CD14-positive monocyte (primary cell): ENCODE results near the gene COLEC11. TPM values are rescaled to one million over a fixed set of nuclear protein-coding genes. Genes with fewer than 3 reads are reported as not detected.

Experiments
- DNase-seq, 3 donors: peaks; one replicate each; pipeline ENCODE4 v3.0.0-alpha.2; 2011 to 2022
- H2AFZ ChIP-seq: 2 replicates; pipeline ENCODE4 v1.6.0; 2012; ENCODE audit warnings: mild to moderate bottlenecking, low read depth, low read length, inconsistent platforms; ENCODE audit not compliant: insufficient read depth, poor library complexity, severe bottlenecking
- H3K27ac ChIP-seq, 2 donors: 1 replicate in 1 of 2; 2 replicates in 1 of 2; pipeline ENCODE4 v1.5.1; 2012 to 2013; ENCODE audit warnings: low read length in 2 of 2, control low read depth in 1 of 2, inconsistent platforms in 1 of 2, low read depth in 1 of 2, mild to moderate bottlenecking in 1 of 2
- H3K27me3 ChIP-seq, 2 donors: one replicate each; pipeline versions ENCODE4 v1.6.0 to v1.6.1; 2011 to 2013; ENCODE audit warnings: low read length in 2 of 2; ENCODE audit not compliant: control insufficient read depth in 2 of 2, insufficient read depth in 2 of 2
- H3K36me3 ChIP-seq, 2 donors: replicated peaks in 1 of 2; 1 replicate in 1 of 2; 2 replicates in 1 of 2; pipeline versions ENCODE4 v1.5.1 to v1.6.1; 2012 to 2013; ENCODE audit warnings: low read length in 2 of 2, control low read depth in 1 of 2, inconsistent platforms in 1 of 2, mild to moderate bottlenecking in 1 of 2; ENCODE audit not compliant: insufficient read depth in 2 of 2, control insufficient read depth in 1 of 2
- H3K4me1 ChIP-seq, 2 donors: 1 replicate in 1 of 2; 2 replicates in 1 of 2; pipeline versions ENCODE4 v1.5.1 to v1.6.1; 2012 to 2013; ENCODE audit warnings: low read length in 2 of 2, control low read depth in 1 of 2, inconsistent platforms in 1 of 2, mild to moderate bottlenecking in 1 of 2, moderate library complexity in 1 of 2; ENCODE audit not compliant: insufficient read depth in 2 of 2, control insufficient read depth in 1 of 2
- H3K4me2 ChIP-seq: replicated peaks from 2 replicates; pipeline ENCODE3; 2012; ENCODE audit warnings: low read length, moderate library complexity, mild to moderate bottlenecking; ENCODE audit not compliant: poor library complexity, severe bottlenecking; ENCODE audit errors: extremely low read depth
- H3K4me3 ChIP-seq, 3 experiments: fragments of 200-600 bp in 1 of 3; sonication (generic) in 1 of 3; replicated peaks in 1 of 3; 1 replicate in 2 of 3; 2 replicates in 1 of 3; pipeline ENCODE4 v1.5.1; 2011 to 2013; ENCODE audit warnings: low read length in 3 of 3, mild to moderate bottlenecking in 3 of 3, control low read depth in 2 of 3, low read depth in 2 of 3, inconsistent platforms in 1 of 3, moderate library complexity in 1 of 3
- H3K79me2 ChIP-seq: 2 replicates; pipeline ENCODE4 v1.6.0; 2012; ENCODE audit warnings: mild to moderate bottlenecking, control low read depth, inconsistent platforms, low read length, moderate library complexity; ENCODE audit not compliant: insufficient read depth
- H3K9ac ChIP-seq: 2 replicates; pipeline ENCODE4 v1.6.0; 2017; ENCODE audit warnings: low read length, mild to moderate bottlenecking; ENCODE audit not compliant: insufficient read depth, poor library complexity, severe bottlenecking
- H3K9me3 ChIP-seq, 2 donors: replicated peaks in 1 of 2; 1 replicate in 1 of 2; 2 replicates in 1 of 2; pipeline versions ENCODE4 v1.5.1 to v1.6.1; 2012 to 2013; ENCODE audit warnings: low read length in 2 of 2, control low read depth in 1 of 2; ENCODE audit not compliant: control insufficient read depth in 1 of 2, insufficient read depth in 1 of 2
- H4K20me1 ChIP-seq: 2 replicates; pipeline ENCODE4 v1.6.0; 2012; ENCODE audit warnings: mild to moderate bottlenecking, low read length, control low read depth, moderate library complexity; ENCODE audit not compliant: insufficient read depth
- H3K27ac Mint-ChIP-seq, 7 donors: one replicate each; pipeline ENCODE4 v1.8.0; 2020; ENCODE audit warnings: mild to moderate bottlenecking in 7 of 7, mixed read lengths in 7 of 7, moderate library complexity in 6 of 7, inconsistent platforms in 2 of 7
- H3K27me3 Mint-ChIP-seq, 3 donors: one replicate each; pipeline ENCODE4 v1.8.0; 2021 to 2022; ENCODE audit warnings: low read depth in 3 of 3, mild to moderate bottlenecking in 3 of 3, mixed read lengths in 3 of 3, moderate library complexity in 3 of 3, inconsistent platforms in 1 of 3
- H3K36me3 Mint-ChIP-seq, 2 donors: one replicate each; pipeline ENCODE4 v1.8.0; 2020; ENCODE audit warnings: mixed read lengths in 2 of 2, inconsistent platforms in 1 of 2, mild to moderate bottlenecking in 1 of 2
- H3K4me1 Mint-ChIP-seq: one replicate; pipeline ENCODE4 v1.8.0; 2020; ENCODE audit warnings: mild to moderate bottlenecking, mixed read lengths
- H3K4me3 Mint-ChIP-seq, 2 donors: one replicate each; pipeline ENCODE4 v1.8.0; 2020; ENCODE audit warnings: mild to moderate bottlenecking in 2 of 2, mixed read lengths in 2 of 2, moderate library complexity in 1 of 2
- H3K9me3 Mint-ChIP-seq, 7 donors: one replicate each; pipeline ENCODE4 v1.8.0; 2020 to 2022; ENCODE audit warnings: mixed read lengths in 7 of 7, mild to moderate bottlenecking in 6 of 7, moderate library complexity in 6 of 7, inconsistent platforms in 2 of 7
- WGBS: methylation state at CpG from one replicate; pipeline ENCODE4 v1.1.5; 2013; ENCODE audit warnings: missing lambda C conversion rate; ENCODE audit not compliant: insufficient coverage; 5-methylcytosine and 5-hydroxymethylcytosine counted together
- intact Hi-C, 2 donors: fragments of 100-400 bp; cut with micrococcal nuclease; formaldehyde crosslinking; loops; one replicate each; pipeline versions ENCODE4 v1.15.0 to v1.15.1; 2023
- polyA plus RNA-seq, 3 donors: library from polyadenylated mRNA; depleted of rRNA in 1 of 3; unstranded in 2 of 3; stranded (reverse) in 1 of 3; fragments of 300-500 nt in 2 of 3; fragments of >200 nt in 1 of 3; fragmentation: Illumina TruSeq in 2 of 3; gene quantifications; 1 replicate in 2 of 3; 2 replicates in 1 of 3; pipeline ENCODE4 v1.2.3, GENCODE V29; 2012 to 2021
- TF ChIP-seq, protein P1 (sequence below): fragments of 200-600 bp; IDR thresholded peaks from one replicate; pipeline ENCODE4 v1.8.0; 2022; ENCODE audit warnings: antibody characterized with exemption, mild to moderate bottlenecking

COLEC11 gene
- polyA plus RNA-seq, 3 donors = not detected

DNA sequence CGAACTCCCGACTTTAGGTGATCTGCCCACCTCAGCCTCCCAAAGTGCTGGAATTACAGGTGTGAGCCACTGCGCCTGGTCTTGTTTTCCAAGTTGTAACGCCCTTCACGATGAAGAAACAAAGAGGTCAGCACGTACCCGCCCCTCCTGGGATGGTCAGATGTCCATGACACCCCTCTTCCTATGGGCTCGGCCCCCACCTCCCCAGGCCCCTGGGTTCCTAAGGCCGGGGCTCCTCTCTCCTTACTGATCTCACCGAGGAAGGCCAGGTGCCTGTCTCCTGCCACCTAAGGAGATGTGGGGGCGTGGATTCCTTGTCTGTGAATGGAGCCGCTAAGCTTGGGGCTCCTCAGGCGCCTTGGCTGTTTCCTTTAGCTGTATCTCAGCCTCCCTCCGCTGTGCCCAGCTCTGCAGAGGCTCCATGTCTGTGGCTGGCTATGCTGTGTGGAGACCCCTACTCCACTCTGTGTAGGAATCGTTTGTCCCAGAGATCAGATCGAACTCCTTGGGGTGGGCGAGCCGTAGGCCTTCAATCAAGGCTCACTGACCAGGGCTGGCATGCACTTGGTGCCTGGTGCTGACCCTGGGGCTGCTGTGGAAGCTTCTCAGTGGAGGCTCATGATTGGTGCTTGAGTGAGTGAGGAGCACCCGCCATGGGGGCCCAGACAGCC is 8.8 kb downstream of the COLEC11 start:
- WGBS = 98% methylated on average over 13 of the region's 19 CpGs
- Histone ChIP-seq H4K20me1 (no peaks in the 10 kb centered on the region), H3K9ac (no peak overlapping the region), H3K4me3 (no peak overlapping the region), H3K27me3 (no peaks in the 10 kb centered on the region), H3K4me1 (peaks cover 0 to 4% of the 10 kb centered on the region in 2 donors), H3K9me3 (no peaks in the 10 kb centered on the region), H3K4me2 (no peak overlapping the region), H2AFZ (no peak overlapping the region), H3K36me3 (no peaks in the 10 kb centered on the region), H3K27ac (no peak overlapping the region), H3K79me2 (no peaks in the 10 kb centered on the region)
- no peak for DNase-seq
- Mint-ChIP-seq H3K36me3 (no peaks in the 10 kb centered on the region), H3K9me3 (peaks cover 0 to 5% (median 0%) of the 10 kb centered on the region in 7 donors), H3K27ac (peak overlapping the region in 1 of 7 donors; percentile 61), H3K27me3 (peaks cover 2 to 4% (median 4%) of the 10 kb centered on the region in 3 donors), H3K4me3 (no peak overlapping the region), H3K4me1 (peaks cover 4% of the 10 kb centered on the region)
- intact Hi-C loops = no loop called here
- TF ChIP-seq, protein P1, sequence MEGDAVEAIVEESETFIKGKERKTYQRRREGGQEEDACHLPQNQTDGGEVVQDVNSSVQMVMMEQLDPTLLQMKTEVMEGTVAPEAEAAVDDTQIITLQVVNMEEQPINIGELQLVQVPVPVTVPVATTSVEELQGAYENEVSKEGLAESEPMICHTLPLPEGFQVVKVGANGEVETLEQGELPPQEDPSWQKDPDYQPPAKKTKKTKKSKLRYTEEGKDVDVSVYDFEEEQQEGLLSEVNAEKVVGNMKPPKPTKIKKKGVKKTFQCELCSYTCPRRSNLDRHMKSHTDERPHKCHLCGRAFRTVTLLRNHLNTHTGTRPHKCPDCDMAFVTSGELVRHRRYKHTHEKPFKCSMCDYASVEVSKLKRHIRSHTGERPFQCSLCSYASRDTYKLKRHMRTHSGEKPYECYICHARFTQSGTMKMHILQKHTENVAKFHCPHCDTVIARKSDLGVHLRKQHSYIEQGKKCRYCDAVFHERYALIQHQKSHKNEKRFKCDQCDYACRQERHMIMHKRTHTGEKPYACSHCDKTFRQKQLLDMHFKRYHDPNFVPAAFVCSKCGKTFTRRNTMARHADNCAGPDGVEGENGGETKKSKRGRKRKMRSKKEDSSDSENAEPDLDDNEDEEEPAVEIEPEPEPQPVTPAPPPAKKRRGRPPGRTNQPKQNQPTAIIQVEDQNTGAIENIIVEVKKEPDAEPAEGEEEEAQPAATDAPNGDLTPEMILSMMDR = no peak

DNA sequence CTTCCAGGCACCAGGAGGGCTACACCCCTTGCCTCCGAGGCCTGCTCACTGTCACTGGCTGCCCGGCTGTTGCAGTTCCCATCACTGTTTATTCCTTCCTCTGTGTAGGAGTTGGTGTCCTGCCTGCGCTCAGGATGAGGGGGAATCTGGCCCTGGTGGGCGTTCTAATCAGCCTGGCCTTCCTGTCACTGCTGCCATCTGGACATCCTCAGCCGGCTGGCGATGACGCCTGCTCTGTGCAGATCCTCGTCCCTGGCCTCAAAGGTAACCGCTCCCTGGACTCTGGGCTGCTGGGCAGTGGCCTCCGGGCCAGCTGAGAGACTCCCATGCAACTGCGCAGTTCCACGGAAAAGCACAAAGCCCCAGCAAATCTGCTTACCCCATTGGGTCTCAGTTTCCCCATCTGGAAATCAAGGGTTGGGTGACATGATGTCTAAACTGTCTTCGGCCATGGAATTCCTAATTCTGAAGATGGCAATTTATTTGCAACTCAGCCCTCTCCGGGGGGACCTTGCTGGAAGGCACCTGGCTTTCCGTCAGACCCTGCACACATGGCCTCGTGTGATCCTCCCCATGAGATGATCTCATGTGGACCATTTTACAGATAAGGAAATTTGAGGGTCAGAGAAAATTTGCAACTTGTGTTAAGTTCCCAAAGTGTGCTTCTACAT is 9.4 kb downstream of the COLEC11 start:
- Histone ChIP-seq H3K9ac (no peak overlapping the region), H3K79me2 (no peaks in the 10 kb centered on the region), H3K36me3 (no peaks in the 10 kb centered on the region), H2AFZ (no peak overlapping the region), H3K27me3 (no peaks in the 10 kb centered on the region), H3K4me3 (no peak overlapping the region), H3K4me1 (no peaks in the 10 kb centered on the region), H3K4me2 (no peak overlapping the region), H3K9me3 (no peaks in the 10 kb centered on the region), H4K20me1 (no peaks in the 10 kb centered on the region), H3K27ac (no peak overlapping the region)
- Mint-ChIP-seq H3K9me3 (peaks cover 0 to 5% (median 0%) of the 10 kb centered on the region in 7 donors), H3K4me3 (no peak overlapping the region), H3K36me3 (no peaks in the 10 kb centered on the region), H3K4me1 (no peaks in the 10 kb centered on the region), H3K27ac (no peak overlapping the region), H3K27me3 (peaks cover 2 to 4% (median 4%) of the 10 kb centered on the region in 3 donors)
- WGBS = 94% methylated on average over 14 of the region's 16 CpGs
- TF ChIP-seq, protein P1 = no peak
- intact Hi-C loops = no loop called here
- DNase-seq = no peak
